Femur (tissue), 1 donor: Measurements from ENCODE around the gene LCT.
"Not testable (repeated sequence)": the region's sequence is repeated elsewhere in the genome, so short reads cannot be mapped to it uniquely, and the experiment has no call there.

ENCODE experiments used
- DNase-seq: peaks from one replicate; pipeline ENCODE4 v3.0.0-alpha.2; 2017

LCT gene

GRCh38 chr2:135836596-135837270, at the start of gene LCT:
Gene LCT (minus strand): TSS chr2:135837184. CDS start chr2:135837169, 15 bp downstream.
- DNase-seq, result no peak

- no peak for DNase-seq
Measured at GRCh38 chr2:135885709-135886108, 48.7 kb upstream of the LCT start.

GRCh38 chr2:135882415-135882814, 45.4 kb upstream of the LCT start:
- no peak for DNase-seq

GRCh38 chr2:135876770-135877169, 39.8 kb upstream of the LCT start:
- DNase-seq, result not testable (repeated sequence)

- peak; percentile 99 for DNase-seq
Measured at GRCh38 chr2:135876066-135876711, 39.2 kb upstream of the LCT start, which contains the start of gene MCM6. Gene MCM6 (minus strand): TSS chr2:135876443. CDS start chr2:135876365, 78 bp downstream.

- DNase-seq, result peak; percentile 58
Measured at GRCh38 chr2:135875491-135876065, 38.6 kb upstream of the LCT start.

GRCh38 chr2:135874777-135875365, 37.9 kb upstream of the LCT start:
- DNase-seq, result no peak

GRCh38 chr2:135870571-135870970, 33.6 kb upstream of the LCT start:
- DNase-seq, result no peak

GRCh38 chr2:135863233-135863632, 26.2 kb upstream of the LCT start:
- no peak for DNase-seq

GRCh38 chr2:135862718-135863117, 25.7 kb upstream of the LCT start:
- DNase-seq, result no peak

GRCh38 chr2:135853401-135853800, 16.4 kb upstream of the LCT start:
- no peak for DNase-seq

- DNase-seq, result no peak
Measured at GRCh38 chr2:135851858-135852257, 14.9 kb upstream of the LCT start.

- no peak for DNase-seq
Measured at GRCh38 chr2:135850892-135851668, 14.1 kb upstream of the LCT start.

GRCh38 chr2:135849087-135849486, 12.1 kb upstream of the LCT start:
- no peak for DNase-seq

- no peak for DNase-seq
Measured at GRCh38 chr2:135845997-135846396, 9.0 kb upstream of the LCT start.

GRCh38 chr2:135845257-135845656, 8.3 kb upstream of the LCT start:
- no peak for DNase-seq

- no peak for DNase-seq
Measured at GRCh38 chr2:135844301-135844895, 7.4 kb upstream of the LCT start.

GRCh38 chr2:135843671-135844070, 6.7 kb upstream of the LCT start:
- DNase-seq, result no peak

- no peak for DNase-seq
Measured at GRCh38 chr2:135840601-135841000, 3.6 kb upstream of the LCT start.

GRCh38 chr2:135839713-135840112, 2.7 kb upstream of the LCT start:
- peak; percentile 30 for DNase-seq

- DNase-seq, result no peak
Measured at GRCh38 chr2:135838502-135838901, 1.5 kb upstream of the LCT start.

- DNase-seq, result no peak
Measured at GRCh38 chr2:135832891-135833290, 4.1 kb downstream of the LCT start.
